AG09309 (cell line): ENCODE measurements around the gene WFDC10A.
"Not testable (repeated sequence)": the region's sequence is repeated elsewhere in the genome, so short reads cannot be mapped to it uniquely, and the experiment has no call there.

ENCODE experiments used
- DNase-seq: peaks from one replicate; pipeline ENCODE4 v3.0.0-alpha.2; 2010; ENCODE audit warnings: low read depth
- H3K4me3 ChIP-seq: 2 replicates; pipeline ENCODE4 v1.5.1; 2011; ENCODE audit warnings: mild to moderate bottlenecking, low read depth, low read length, moderate library complexity; ENCODE audit not compliant: control insufficient read depth
- CTCF ChIP-seq: IDR thresholded peaks from 2 replicates; pipeline ENCODE4 v1.5.1; 2011; ENCODE audit warnings: mild to moderate bottlenecking, low read depth, low read length, inconsistent platforms; ENCODE audit not compliant: insufficient read depth, control insufficient read depth; ENCODE audit errors: missing control alignments

WFDC10A gene

GRCh38 chr20:45647441-45648050 is 18.0 kb downstream of the WFDC10A start:
- no peak for DNase-seq
- TF ChIP-seq CTCF = no peak
- H3K4me3 ChIP-seq = no peak overlapping the region

- no peak for DNase-seq
- TF ChIP-seq CTCF = no peak
- no peak overlapping the region for H3K4me3 ChIP-seq
Observed at GRCh38 chr20:45649312-45649863, 19.8 kb downstream of the WFDC10A start.

GRCh38 chr20:45651726-45652125 is 22.2 kb downstream of the WFDC10A start:
- DNase-seq, H3K4me3 ChIP-seq: not testable (repeated sequence)

GRCh38 chr20:45657038-45657437 is 27.5 kb downstream of the WFDC10A start:
- not testable (repeated sequence) for H3K4me3 ChIP-seq, DNase-seq

- DNase-seq = no peak
- TF ChIP-seq CTCF = no peak
- H3K4me3 ChIP-seq = no peak within 1 kb of the TSS
Observed at GRCh38 chr20:45670139-45670538, 40.6 kb downstream of the WFDC10A start, which contains the start of gene WFDC11. Gene WFDC11, minus strand, starts transcription at chr20:45670239. Its CDS starts 19,639 bp downstream, at chr20:45650600.

GRCh38 chr20:45672765-45673164 is 43.2 kb downstream of the WFDC10A start:
- no peak for TF ChIP-seq CTCF
- DNase-seq = no peak
- H3K4me3 ChIP-seq = no peak overlapping the region

- H3K4me3 ChIP-seq = no peak overlapping the region
- no peak for DNase-seq
- TF ChIP-seq CTCF = no peak
Observed at GRCh38 chr20:45679650-45680049, 50.1 kb downstream of the WFDC10A start.
